ENCODE data around the gene ASCC2.
"Not testable (repeated sequence)": the region's sequence is repeated elsewhere in the genome, so short reads cannot be mapped to it uniquely, and the experiment has no call there.

ASCC2 gene

DNA sequence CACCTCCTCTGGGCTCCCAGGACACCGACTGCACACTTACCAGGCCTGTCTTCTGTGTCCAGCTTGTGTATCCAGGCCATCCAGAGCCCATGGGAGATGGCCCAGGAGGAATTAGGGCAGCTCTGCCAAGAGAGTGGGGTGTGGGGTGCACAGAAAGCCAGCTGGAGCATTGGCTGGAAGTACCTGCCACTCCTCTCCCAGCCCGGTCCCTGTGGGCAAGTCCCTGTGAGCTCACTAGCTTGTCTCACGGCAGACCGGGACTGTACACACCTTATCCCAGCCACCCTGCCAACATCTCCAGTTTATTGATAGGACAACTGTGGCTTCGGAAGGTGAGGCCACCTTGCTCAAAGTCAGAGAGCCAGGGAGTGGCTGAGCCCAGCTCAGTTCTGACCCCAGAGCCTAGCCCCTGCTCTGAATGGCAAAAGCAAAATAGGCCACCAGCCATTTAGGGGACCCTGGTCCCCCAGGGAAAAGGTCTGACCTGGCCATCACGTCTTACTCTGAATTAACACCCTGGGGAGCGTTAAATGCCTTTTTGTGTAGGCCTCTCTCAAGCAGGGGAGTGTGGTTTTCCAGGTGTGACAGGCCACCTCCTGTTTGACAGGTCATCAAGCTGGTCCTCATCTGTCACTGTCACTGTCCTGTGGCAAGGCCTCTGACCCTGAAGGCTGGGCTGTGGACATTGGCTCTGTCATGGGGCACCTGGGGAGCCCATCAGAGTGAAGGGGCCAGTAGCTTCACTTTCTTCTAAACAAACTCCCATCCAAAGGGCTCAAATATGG, 55.8 kb downstream of the ASCC2 start:
- DNase-seq = no peak

DNA sequence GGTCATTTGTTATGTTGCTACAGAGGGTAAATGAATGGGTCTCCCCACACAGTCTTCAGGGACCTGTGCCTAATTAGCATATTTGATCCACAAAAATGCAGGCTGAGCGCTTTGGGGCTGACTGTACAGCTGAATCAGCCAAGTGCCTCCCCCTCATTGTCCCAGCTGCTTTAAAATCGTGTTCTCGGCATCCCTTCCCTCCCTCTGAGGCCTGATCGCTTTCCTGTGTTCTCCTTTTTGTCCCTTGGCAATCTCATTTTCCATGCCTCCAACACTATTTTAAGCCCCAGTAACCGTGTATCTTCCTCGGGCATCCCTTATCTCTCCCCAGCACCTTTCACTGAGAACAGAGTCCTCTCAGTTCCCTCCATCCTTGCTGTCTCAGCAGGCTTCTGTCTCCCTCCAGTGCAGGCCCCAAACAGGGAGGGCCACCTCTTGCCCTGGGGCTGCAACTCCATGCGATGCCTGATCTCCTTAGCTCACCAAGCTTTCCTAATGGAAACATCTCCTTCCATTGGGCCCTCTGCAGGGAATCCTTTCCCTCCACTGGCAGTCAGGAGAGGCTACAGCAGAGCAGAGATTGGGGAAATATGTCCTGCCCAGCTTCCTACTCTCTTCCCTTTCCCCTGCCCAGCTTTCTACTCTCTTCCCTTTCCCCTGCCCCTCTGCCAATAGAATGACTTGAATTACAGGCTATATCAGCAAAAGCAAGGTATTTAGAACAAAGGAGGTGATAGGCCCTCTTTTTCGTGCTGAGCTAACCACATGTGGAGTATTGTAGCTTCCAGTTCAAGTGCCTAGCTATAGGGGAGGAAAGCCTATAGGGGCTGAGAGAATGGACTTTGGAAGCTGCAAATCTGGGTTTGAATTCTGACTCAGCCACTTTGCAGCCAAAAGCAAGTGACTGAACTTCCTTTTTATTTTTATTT, 57.1 kb downstream of the ASCC2 start:
- DNase-seq = no peak

DNA sequence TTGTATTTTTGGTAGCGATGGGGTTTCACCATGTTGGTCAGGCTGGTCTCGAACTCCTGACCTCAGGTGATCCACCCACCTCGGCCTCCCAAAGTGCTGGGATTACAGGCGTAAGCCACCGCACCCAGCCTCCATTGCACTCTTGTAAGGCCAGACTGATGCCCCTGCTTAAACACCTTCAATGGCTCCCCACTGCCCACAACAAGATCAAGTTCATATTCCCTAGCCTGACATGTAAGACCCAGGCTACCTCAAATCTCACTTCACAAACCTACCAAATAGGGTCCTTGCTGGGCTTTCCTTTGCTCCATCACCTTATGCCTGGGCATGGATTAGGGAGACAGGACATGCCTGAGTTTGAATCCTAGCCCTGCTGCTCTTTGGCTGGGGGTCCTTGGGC, 57.9 kb downstream of the ASCC2 start:
- no peak for DNase-seq

DNA sequence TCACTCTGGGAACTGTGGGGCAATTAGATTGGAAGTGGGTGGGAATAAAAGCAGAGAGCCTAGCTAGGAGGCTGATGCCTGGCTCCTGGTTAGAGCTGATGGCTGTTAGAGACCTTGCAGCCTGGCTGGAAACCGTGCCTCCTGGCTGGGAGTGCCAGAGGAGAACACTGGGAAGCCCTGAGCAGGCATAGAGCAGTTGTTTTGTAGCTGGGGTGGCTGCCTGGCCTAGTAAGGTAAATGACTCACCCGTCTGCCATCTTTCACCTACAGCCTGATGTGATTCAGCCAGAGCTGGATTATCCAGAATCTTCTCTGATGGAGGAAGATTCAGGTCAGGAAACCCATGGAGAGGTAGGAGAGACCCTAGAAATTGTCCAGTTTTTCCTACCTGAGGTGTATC, 64.8 kb downstream of the ASCC2 start:
- DNase-seq = no peak

- no peak for DNase-seq
These were observed 65.9 kb downstream of the ASCC2 start for GRCh38 chr22:29772170-29772641.

DNA sequence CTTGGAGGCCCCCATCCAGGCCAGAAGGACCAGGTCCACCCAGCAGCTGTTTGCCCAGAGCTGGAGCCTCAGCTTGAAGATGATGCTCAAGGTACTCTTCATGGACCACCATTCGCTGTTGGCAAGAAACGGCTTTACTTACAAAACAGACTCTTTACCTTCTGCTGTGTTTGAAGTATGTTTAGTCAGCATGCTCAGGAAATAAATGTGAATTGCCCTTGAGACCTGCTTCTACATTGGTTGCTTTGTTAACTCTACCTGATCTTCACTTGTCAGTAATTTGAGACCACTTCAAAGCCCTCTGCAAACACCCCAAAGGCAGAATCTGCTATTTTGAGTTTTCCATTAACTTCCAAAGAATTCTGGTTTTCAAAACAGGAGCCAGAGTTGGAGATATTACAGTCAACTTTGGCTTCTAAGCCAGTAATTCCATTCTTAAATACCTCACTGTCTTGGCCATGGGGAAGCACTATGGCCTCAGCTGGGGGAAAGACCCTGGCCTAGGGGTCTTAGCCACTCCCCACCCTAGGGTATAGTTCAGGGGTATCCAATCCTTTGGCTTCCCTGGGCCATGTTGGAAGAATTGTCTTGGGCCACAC, 68.3 kb downstream of the ASCC2 start:
- DNase-seq = no peak

- DNase-seq = no peak
These were observed 69.9 kb downstream of the ASCC2 start for GRCh38 chr22:29768052-29768693.

GRCh38 chr22:29767171-29768051, 70.7 kb downstream of the ASCC2 start, which contains the start of gene UQCR10:
Gene UQCR10, plus strand, starts transcription at chr22:29767369. Its CDS starts 30 bp downstream, at chr22:29767399.
- peak; percentile 92 for DNase-seq

DNA sequence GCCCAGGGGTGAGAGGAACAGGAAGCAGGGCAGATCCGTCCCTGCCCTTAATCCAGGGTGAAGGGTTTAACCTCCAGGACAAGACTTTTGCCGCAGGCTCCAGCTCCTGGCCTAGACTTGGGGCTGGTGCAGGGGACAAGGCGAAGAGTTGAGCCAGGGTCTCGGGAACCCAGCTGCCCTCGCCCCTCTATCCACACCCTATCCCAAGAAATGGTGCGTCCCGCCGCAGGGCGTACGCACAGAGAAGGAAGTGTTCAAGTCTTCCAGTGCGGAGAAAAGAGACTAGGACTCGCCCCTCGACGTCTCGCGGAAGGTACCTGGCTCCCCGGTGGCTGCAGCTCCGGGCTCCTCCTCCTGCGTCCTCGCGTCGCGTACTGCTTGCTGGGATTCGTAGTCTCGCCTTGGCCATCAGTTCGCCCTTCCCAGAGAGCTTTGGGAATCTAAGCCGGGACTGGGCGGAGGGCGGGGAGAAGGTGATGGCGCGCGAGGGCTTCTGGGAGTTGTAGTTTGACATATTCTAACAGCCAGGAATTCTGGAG, 71.4 kb downstream of the ASCC2 start, which contains the start of gene ZMAT5:
Gene ZMAT5, minus strand, starts transcription at position 376 of the 539 bp plus-strand sequence. CDS start 18,463 bp downstream, outside the sequence.
- peak; percentile 94 for DNase-seq

DNA sequence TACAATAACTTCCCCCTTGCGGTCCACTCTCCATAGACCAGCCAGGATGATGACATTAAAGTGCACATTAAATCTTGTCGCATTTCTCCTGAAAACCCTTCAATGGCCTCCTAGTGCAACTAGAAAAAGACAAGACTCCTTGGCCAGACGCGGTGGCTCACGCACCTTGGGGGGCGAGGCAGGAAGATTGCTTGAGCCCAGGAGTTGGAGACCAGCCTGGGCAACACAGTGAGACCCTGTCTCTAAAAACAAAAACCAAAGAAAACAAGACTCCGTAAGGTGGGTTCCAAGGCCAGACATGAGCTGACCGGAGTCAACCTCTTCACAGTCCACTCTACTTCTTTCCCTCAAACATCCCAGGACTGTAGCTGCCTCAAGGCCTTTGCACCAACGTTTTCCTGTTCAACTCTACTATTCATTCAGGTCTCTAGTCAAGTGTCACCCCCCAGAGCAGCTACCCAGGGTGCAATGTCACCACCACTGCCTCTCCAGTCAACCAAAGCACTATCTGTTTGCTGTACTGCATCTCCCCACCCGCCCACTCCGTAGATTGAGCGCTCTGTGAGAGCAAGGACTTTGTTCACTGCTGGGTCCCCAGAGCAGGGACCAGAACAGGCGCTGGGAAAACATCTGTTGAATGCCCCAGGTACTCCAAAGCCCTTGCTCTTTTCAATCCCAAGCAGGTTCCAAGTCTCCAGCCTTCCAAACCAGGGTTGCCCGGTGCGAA, 72.0 kb downstream of the ASCC2 start:
- DNase-seq = no peak

GRCh38 chr22:29762263-29762662, 75.8 kb downstream of the ASCC2 start:
- no peak for DNase-seq

GRCh38 chr22:29758959-29759358, 79.1 kb downstream of the ASCC2 start:
- no peak for DNase-seq

- DNase-seq = no peak
These were observed 79.9 kb downstream of the ASCC2 start for GRCh38 chr22:29758068-29758622.

DNA sequence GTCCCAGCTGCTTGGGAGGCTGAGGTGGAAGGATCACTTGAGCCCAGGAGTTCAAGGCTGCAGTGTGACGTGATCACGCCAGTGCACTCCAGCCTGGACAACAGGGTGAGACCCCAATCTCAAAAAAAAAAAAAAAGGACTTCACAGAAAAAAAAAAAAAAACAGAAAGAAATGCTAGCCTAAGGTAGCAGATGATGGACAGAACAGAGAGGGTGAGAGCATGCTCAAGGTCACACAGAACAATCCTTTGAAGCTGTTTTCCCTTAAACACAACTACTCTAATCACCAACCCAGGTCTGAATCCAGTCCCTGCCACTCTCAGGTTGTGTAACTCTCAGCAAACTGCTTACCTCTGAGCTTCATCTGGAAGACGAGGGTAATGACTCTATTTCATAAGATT, 81.0 kb downstream of the ASCC2 start:
- DNase-seq = no peak

- no peak for DNase-seq
These were observed 81.7 kb downstream of the ASCC2 start for GRCh38 chr22:29756341-29756740.

DNA sequence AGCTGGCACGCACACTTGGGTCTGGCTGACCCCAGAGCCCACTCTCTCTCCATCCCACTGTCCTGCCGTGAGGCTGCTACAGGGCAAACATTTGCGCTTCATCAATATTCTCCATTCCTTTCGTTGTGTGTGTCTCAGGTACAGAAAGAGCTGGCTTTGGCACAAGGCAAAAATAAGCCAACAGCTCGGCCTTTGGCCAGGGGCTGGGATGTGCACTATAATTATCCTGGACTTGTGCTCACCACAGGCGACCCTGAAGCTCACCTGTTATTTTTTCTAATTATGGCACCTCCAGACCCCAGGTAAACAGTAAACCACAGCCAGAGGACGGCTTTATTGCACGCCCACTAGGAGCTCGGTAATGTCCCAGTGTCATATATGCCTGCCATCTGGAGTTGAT, 82.2 kb downstream of the ASCC2 start:
- DNase-seq = no peak

DNA sequence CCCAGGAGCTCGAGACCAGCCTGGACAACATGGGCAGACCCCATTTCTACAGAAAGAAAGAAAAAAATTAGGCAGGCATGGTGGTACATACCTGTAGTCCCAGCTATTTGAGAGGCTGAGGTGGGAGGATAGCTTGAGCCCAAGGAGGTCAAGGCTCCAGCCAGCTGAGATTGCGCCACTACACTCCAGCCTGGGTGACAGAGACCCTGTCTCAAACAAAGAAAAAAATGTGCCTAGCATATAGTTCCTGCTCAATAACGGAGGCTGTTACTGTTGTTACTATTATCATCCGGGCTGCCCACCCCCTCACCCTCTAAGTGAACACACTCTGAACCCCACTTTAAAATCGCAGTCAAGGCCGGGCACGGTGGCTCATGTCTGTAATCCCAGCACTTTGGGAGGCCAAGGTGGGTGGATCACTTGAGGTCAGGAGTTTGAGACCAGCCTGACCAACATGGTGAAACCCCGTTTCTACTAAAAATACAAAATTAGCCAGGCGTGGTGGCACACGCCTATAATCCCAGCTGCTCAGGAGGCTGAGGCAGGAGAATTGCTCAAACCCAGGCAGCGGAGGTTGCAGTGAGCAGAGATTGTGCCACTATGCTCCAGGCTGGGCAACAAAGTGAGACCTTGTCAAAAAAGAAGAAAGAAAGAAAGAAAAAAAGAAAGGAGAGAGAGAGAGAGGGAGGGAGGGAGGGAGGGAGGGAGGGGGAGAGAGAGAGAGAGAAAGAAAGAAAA, 83.2 kb downstream of the ASCC2 start:
- DNase-seq = not testable (repeated sequence)

GRCh38 chr22:29753808-29754657, 84.0 kb downstream of the ASCC2 start:
- DNase-seq = no peak

All from central memory CD4-positive, alpha-beta T cell (primary cell).